ENCODE measurements around the gene ESYT1. TPM values are rescaled to one million over a fixed set of nuclear protein-coding genes. Genes with fewer than 3 reads are reported as not detected.
"Not testable (repeated sequence)": the region's sequence is repeated elsewhere in the genome, so short reads cannot be mapped to it uniquely, and the experiment has no call there.

Gene ESYT1
- total and polyA plus RNA-seq, 5 donors from 2014 or later, result 190 to 395 (median 330) TPM

GRCh38 chr12:56116267-56117081 is 11.6 kb upstream of the ESYT1 start, which contains the start of gene RPL41:
Gene RPL41, plus strand, starts transcription at chr12:56116633.
- H3K27me3 Mint-ChIP-seq, result peaks cover 4% of the 10 kb centered on the region
- H3K9me3 ChIP-seq (ENCODE audit: control insufficient read depth in 2 of 2, low read length in 2 of 2), result no peaks in the 10 kb centered on the region
- peak; percentile 88 to 97 (median 96) for DNase-seq
- H3K4me3 ChIP-seq (ENCODE audit: low read depth, low read length), result peak within 1 kb of the TSS; percentile 94
- peaks cover 23% of the 10 kb centered on the region for H3K4me1 ChIP-seq (ENCODE audit: control insufficient read depth, insufficient read depth, low read length, poor library complexity, severe bottlenecking)
- peaks cover 9 to 41% (median 27%) of the 10 kb centered on the region in 4 donors for H3K4me1 Mint-ChIP-seq
- peak within 1 kb of the TSS; percentile 96 for H3K27ac ChIP-seq (ENCODE audit: insufficient read depth, low read length, poor library complexity, severe bottlenecking)
- H3K9me3 Mint-ChIP-seq, result no peaks in the 10 kb centered on the region
- peaks cover 25% of the 10 kb centered on the region for H3K36me3 ChIP-seq (ENCODE audit: control insufficient read depth, insufficient read depth, low read length)
- peak; percentile 40 to 45 for ATAC-seq (ENCODE audit: low read depth in 2 of 2)
- no peaks in the 10 kb centered on the region for H3K27me3 ChIP-seq (ENCODE audit: control insufficient read depth, insufficient read depth, low read length)
- peaks cover 35% of the 10 kb centered on the region for H3K36me3 Mint-ChIP-seq
- peak within 1 kb of the TSS; percentile 93 to 99 (median 98) for H3K27ac Mint-ChIP-seq
- peak within 1 kb of the TSS; percentile 91 to 99 (median 98) for H3K4me3 Mint-ChIP-seq

GRCh38 chr12:56117082-56117706 is 10.9 kb upstream of the ESYT1 start:
- not testable (repeated sequence) for H3K9me3 Mint-ChIP-seq; ATAC-seq (ENCODE audit: low read depth in 2 of 2); DNase-seq; H3K27me3 ChIP-seq (ENCODE audit: control insufficient read depth, insufficient read depth, low read length); H3K9me3 ChIP-seq (ENCODE audit: control insufficient read depth in 2 of 2, low read length in 2 of 2); H3K27me3 Mint-ChIP-seq
- Mint-ChIP-seq H3K27ac (peak overlapping the region; percentile 93 to 99 (median 98)), H3K4me1 (peaks cover 9 to 41% (median 27%) of the 10 kb centered on the region in 4 donors), H3K4me3 (peak overlapping the region; percentile 91 to 99 (median 98)), H3K36me3 (peaks cover 31% of the 10 kb centered on the region)
- Histone ChIP-seq H3K27ac (ENCODE audit: insufficient read depth, low read length, poor library complexity, severe bottlenecking) (peak overlapping the region; percentile 96), H3K36me3 (ENCODE audit: control insufficient read depth, insufficient read depth, low read length) (peaks cover 22% of the 10 kb centered on the region), H3K4me3 (ENCODE audit: low read depth, low read length) (peak overlapping the region; percentile 94), H3K4me1 (ENCODE audit: control insufficient read depth, insufficient read depth, low read length, poor library complexity, severe bottlenecking) (peaks cover 23% of the 10 kb centered on the region)

- H3K9me3 Mint-ChIP-seq, result no peaks in the 10 kb centered on the region
- peak within 1 kb of the TSS; percentile 94 for H3K4me3 ChIP-seq (ENCODE audit: low read depth, low read length)
These were observed 10.0 kb upstream of the ESYT1 start, which contains the start of gene ZC3H10 for GRCh38 chr12:56117778-56118687. Gene ZC3H10, plus strand, starts transcription at chr12:56118266. Its CDS starts 2,297 bp downstream, at chr12:56120563.

GRCh38 chr12:56118688-56119357 is 9.2 kb upstream of the ESYT1 start:
- peaks cover 10% of the 10 kb centered on the region for H3K36me3 ChIP-seq (ENCODE audit: control insufficient read depth, insufficient read depth, low read length)
- H3K9me3 ChIP-seq (ENCODE audit: control insufficient read depth in 2 of 2, low read length in 2 of 2), result no peaks in the 10 kb centered on the region
- H3K4me1 Mint-ChIP-seq, result peaks cover 9 to 43% (median 27%) of the 10 kb centered on the region in 4 donors
- peak overlapping the region; percentile 86 for H3K4me3 ChIP-seq (ENCODE audit: low read depth, low read length)
- no peaks in the 10 kb centered on the region for H3K9me3 Mint-ChIP-seq
- H3K36me3 Mint-ChIP-seq, result peaks cover 23% of the 10 kb centered on the region
- H3K4me1 ChIP-seq (ENCODE audit: control insufficient read depth, insufficient read depth, low read length, poor library complexity, severe bottlenecking), result peaks cover 23% of the 10 kb centered on the region
- H3K27ac ChIP-seq (ENCODE audit: insufficient read depth, low read length, poor library complexity, severe bottlenecking), result peak overlapping the region; percentile 96
- peak overlapping the region; percentile 91 to 99 (median 96) for H3K4me3 Mint-ChIP-seq
- ATAC-seq (ENCODE audit: low read depth in 2 of 2), result no peak
- peaks cover 4% of the 10 kb centered on the region for H3K27me3 Mint-ChIP-seq
- no peak for DNase-seq
- peak overlapping the region; percentile 93 to 99 (median 98) for H3K27ac Mint-ChIP-seq
- no peaks in the 10 kb centered on the region for H3K27me3 ChIP-seq (ENCODE audit: control insufficient read depth, insufficient read depth, low read length)

More at GRCh38 chr12:56117778-56118687, 10.0 kb upstream of the ESYT1 start, which contains the start of gene ZC3H10:
- no peaks in the 10 kb centered on the region for H3K9me3 ChIP-seq (ENCODE audit: control insufficient read depth in 2 of 2, low read length in 2 of 2)
- peak; percentile 85 to 88 for ATAC-seq (ENCODE audit: low read depth in 2 of 2)
- H3K4me1 Mint-ChIP-seq, result peaks cover 9 to 41% (median 28%) of the 10 kb centered on the region in 4 donors
- peaks cover 4% of the 10 kb centered on the region for H3K27me3 Mint-ChIP-seq
- H3K36me3 Mint-ChIP-seq, result peaks cover 30% of the 10 kb centered on the region
- peak; percentile 97 to 99 (median 97) for DNase-seq
- H3K27me3 ChIP-seq (ENCODE audit: control insufficient read depth, insufficient read depth, low read length), result no peaks in the 10 kb centered on the region
- H3K4me1 ChIP-seq (ENCODE audit: control insufficient read depth, insufficient read depth, low read length, poor library complexity, severe bottlenecking), result peaks cover 23% of the 10 kb centered on the region
- peak within 1 kb of the TSS; percentile 93 to 99 (median 98) for H3K27ac Mint-ChIP-seq
- H3K4me3 Mint-ChIP-seq, result peak within 1 kb of the TSS; percentile 91 to 99 (median 98)
- peaks cover 16% of the 10 kb centered on the region for H3K36me3 ChIP-seq (ENCODE audit: control insufficient read depth, insufficient read depth, low read length)
- H3K27ac ChIP-seq (ENCODE audit: insufficient read depth, low read length, poor library complexity, severe bottlenecking), result peak within 1 kb of the TSS; percentile 96

- DNase-seq (peak; percentile 47 to 79 (median 60)), ATAC-seq (ENCODE audit: low read depth in 2 of 2) (no peak)
- peaks cover 4% of the 10 kb centered on the region for H3K27me3 Mint-ChIP-seq
- no peaks in the 10 kb centered on the region for H3K27me3 ChIP-seq (ENCODE audit: control insufficient read depth, insufficient read depth, low read length)
- peaks cover 9% of the 10 kb centered on the region for H3K36me3 ChIP-seq (ENCODE audit: control insufficient read depth, insufficient read depth, low read length)
- peak overlapping the region; percentile 91 to 99 (median 96) for H3K4me3 Mint-ChIP-seq
- H3K36me3 Mint-ChIP-seq, result peaks cover 22% of the 10 kb centered on the region
- H3K27ac Mint-ChIP-seq, result peak overlapping the region; percentile 93 to 99 (median 98)
- no peaks in the 10 kb centered on the region for H3K9me3 ChIP-seq (ENCODE audit: control insufficient read depth in 2 of 2, low read length in 2 of 2)
- no peaks in the 10 kb centered on the region for H3K9me3 Mint-ChIP-seq
- peak overlapping the region; percentile 96 for H3K27ac ChIP-seq (ENCODE audit: insufficient read depth, low read length, poor library complexity, severe bottlenecking)
- H3K4me3 ChIP-seq (ENCODE audit: low read depth, low read length), result peak overlapping the region; percentile 86
- H3K4me1 Mint-ChIP-seq, result peaks cover 9 to 49% (median 29%) of the 10 kb centered on the region in 4 donors
- peaks cover 23% of the 10 kb centered on the region for H3K4me1 ChIP-seq (ENCODE audit: control insufficient read depth, insufficient read depth, low read length, poor library complexity, severe bottlenecking)
These were observed 8.7 kb upstream of the ESYT1 start for GRCh38 chr12:56119361-56119796.

GRCh38 chr12:56120158-56120846 is 7.8 kb upstream of the ESYT1 start:
- H3K4me1 ChIP-seq (ENCODE audit: control insufficient read depth, insufficient read depth, low read length, poor library complexity, severe bottlenecking), result peaks cover 25% of the 10 kb centered on the region
- H3K27ac Mint-ChIP-seq, result peak overlapping the region in 2 of 3 donors; percentile 36 to 73
- peaks cover 22% of the 10 kb centered on the region for H3K36me3 Mint-ChIP-seq
- DNase-seq (no peak), ATAC-seq (ENCODE audit: low read depth in 2 of 2) (no peak)
- H3K27ac ChIP-seq (ENCODE audit: insufficient read depth, low read length, poor library complexity, severe bottlenecking), result no peak overlapping the region
- H3K27me3 Mint-ChIP-seq, result peaks cover 4% of the 10 kb centered on the region
- H3K4me1 Mint-ChIP-seq, result peaks cover 9 to 53% (median 29%) of the 10 kb centered on the region in 4 donors
- no peaks in the 10 kb centered on the region for H3K27me3 ChIP-seq (ENCODE audit: control insufficient read depth, insufficient read depth, low read length)
- H3K36me3 ChIP-seq (ENCODE audit: control insufficient read depth, insufficient read depth, low read length), result peaks cover 9% of the 10 kb centered on the region
- H3K9me3 ChIP-seq (ENCODE audit: control insufficient read depth in 2 of 2, low read length in 2 of 2), result no peaks in the 10 kb centered on the region
- no peak overlapping the region for H3K4me3 ChIP-seq (ENCODE audit: low read depth, low read length)
- H3K4me3 Mint-ChIP-seq, result peak overlapping the region in 3 of 4 donors; percentile 19 to 57 (median 53)
- no peaks in the 10 kb centered on the region for H3K9me3 Mint-ChIP-seq

Measured in CD4-positive, CD25-positive, alpha-beta regulatory T cell (primary cell).